Erythroblast (primary cell): ENCODE results near the gene MAGI1.

ENCODE experiments used
- DNase-seq, 2 experiments: peaks; one replicate each; lab custom pipeline; 2025; lab: John Stamatoyannopoulos, UW
- GATA1 ChIP-seq: IDR thresholded peaks from 2 replicates; pipeline ENCODE4 v1.6.1; 2011; ENCODE audit warnings: low read depth, mild to moderate bottlenecking, control low read depth, low read length, moderate library complexity
- POLR2A ChIP-seq: IDR thresholded peaks from 2 replicates; pipeline ENCODE4 v1.6.1; 2011; ENCODE audit warnings: mild to moderate bottlenecking, low read length

The MAGI1 gene

DNA sequence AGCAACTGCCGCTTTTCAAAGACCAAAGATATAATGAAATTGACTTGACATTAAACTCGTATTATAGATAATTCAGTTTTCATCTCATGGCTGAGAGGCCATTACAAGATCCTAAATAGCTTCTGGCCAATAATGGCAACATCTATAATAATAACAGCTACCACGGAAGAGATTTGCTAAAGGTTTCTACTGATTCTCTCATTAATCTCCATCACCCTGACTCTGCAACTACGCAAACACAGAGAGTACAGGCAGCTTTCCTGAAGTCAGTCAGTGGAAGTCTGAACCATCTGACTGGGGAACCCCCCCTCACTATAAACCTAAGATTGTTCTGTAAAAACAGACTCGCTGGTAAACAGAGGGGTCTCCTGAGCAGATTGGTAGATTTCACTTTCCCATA is 257.1 kb downstream of the MAGI1 start:
- no peak for DNase-seq
- no peak for TF ChIP-seq GATA1
- TF ChIP-seq POLR2A: no peak

- TF ChIP-seq GATA1 (no peak), POLR2A (no peak)
- DNase-seq: no peak
Measured at GRCh38 chr3:65779390-65779789, 259.3 kb downstream of the MAGI1 start.

DNA sequence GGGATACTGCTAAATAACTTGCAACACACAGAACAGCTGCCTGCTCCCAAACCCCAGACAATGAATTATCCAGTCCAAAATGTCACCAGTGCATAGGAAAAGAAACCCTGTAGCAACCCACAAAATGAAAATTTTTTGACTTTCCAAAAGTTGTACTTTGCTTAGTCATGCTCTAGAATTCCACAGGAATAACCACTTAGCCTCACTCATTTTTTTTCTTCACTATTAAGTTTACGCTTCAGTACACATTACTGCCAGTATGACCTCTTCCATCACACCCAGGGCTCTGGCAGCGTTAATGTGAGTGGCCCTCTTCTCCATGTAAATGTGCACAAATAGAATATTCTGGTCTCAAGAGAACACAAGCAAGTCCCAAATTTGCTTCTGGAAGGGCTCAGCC is 259.8 kb downstream of the MAGI1 start:
- no peak for TF ChIP-seq GATA1
- TF ChIP-seq POLR2A: no peak
- DNase-seq: no peak

- DNase-seq: no peak
Measured at GRCh38 chr3:65777050-65777449, 261.7 kb downstream of the MAGI1 start.

GRCh38 chr3:65776494-65776893 is 262.2 kb downstream of the MAGI1 start:
- no peak for DNase-seq
- TF ChIP-seq GATA1 (no peak), POLR2A (no peak)

More at GRCh38 chr3:65777050-65777449, 261.7 kb downstream of the MAGI1 start:
- TF ChIP-seq GATA1: no peak
- TF ChIP-seq POLR2A: no peak

DNA sequence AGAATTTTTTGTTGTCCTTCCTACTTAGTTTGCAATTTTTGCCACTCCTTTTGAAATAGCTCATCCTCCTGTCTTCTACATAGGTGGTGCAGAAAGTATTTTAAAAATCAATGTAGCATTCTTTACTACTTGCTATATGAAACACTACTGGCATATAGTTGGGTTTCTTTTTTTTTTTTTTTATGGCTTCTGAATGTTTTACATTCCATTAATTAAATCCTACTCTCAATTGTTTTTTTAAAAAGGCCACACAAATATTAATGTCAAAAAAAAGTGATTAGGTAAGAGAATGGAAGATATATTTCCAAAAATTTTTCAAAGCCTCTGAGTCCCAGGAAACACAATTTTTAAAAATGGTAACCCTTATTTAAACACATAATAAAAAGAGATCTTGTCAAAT is 262.6 kb downstream of the MAGI1 start:
- TF ChIP-seq GATA1 (no peak), POLR2A (no peak)
- no peak for DNase-seq

DNA sequence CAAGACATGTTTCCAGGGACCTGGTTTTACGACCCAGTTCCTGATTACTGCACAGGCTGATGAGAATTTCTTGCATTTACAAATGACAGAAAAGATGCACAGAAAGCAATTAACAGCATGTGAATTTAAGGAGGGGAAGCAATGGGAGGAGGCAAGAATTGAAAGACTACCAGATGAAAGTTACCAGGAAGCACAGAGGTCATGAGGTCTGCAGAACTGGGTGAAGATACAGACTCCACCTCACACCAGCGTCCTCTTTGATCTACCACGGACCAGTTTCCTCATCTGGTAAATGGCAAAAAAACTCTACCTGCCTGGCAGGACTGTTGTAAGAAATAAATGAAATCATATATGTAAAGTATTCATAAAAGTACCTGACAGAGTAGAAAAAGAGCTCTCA is 266.0 kb downstream of the MAGI1 start:
- TF ChIP-seq GATA1 (no peak), POLR2A (no peak)
- no peak for DNase-seq

GRCh38 chr3:65767551-65767950 is 271.2 kb downstream of the MAGI1 start:
- DNase-seq: no peak
- TF ChIP-seq POLR2A (no peak), GATA1 (no peak)

GRCh38 chr3:65762235-65762580 is 276.5 kb downstream of the MAGI1 start:
- TF ChIP-seq GATA1: no peak
- no peak for TF ChIP-seq POLR2A
- no peak for DNase-seq

- no peak for TF ChIP-seq POLR2A
- no peak for TF ChIP-seq GATA1
- no peak for DNase-seq
Measured at GRCh38 chr3:65761446-65762234, 277.1 kb downstream of the MAGI1 start.

DNA sequence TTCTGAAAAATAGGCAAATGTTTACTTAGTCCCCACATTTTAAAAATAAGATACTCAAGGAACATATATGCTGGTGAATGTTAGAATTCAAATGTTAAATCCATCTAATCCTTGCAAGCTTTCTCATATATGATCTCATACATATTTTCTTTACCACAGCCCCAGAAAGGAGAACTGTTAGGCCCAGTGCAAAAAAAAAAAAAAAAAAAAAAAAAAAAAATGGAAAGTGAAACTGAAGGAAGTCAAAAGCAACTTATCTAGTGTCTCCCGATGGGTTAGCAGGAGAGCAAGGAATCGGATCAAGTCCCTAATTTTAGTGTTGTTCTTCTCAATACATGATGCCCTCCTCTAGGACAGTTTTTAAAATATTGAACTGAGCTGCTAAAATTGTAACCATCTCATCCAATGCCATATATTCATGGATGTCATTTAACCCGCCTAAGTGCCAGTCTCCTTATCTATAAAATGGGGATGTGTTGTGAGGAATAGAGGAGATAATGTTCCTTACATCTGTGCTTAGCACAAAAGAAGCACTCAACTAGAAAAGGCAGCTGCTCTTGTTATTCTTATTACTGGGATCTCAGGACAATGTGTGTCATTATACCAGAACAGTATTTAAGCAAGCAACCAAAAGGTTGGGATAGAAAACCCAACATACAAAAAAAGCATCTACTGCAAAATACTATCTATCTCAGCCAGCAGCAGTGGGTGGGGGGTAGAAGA is 279.7 kb downstream of the MAGI1 start:
- TF ChIP-seq POLR2A (no peak), GATA1 (no peak)
- no peak for DNase-seq

DNA sequence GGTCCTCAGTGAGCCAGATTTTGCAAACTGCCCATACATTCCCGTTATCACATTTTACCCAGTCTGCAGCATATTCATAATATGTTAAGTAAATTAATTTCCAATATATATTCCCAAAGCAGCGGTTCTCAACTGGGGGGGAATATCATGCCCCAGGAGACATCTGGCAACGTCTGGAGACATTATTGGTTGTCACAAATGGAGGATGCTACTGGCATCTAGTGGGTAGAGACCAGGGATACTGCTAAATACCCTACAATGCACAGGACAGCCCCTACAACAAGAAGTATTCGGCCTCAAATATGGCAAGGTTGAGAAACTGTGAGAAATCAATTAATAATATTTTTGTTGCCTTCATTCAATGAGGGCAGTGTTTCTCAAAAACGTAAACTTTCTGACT is 280.3 kb downstream of the MAGI1 start:
- DNase-seq: no peak
- TF ChIP-seq GATA1 (no peak), POLR2A (no peak)

- DNase-seq: no peak
- TF ChIP-seq POLR2A: no peak
- no peak for TF ChIP-seq GATA1
Measured at GRCh38 chr3:65752636-65753035, 286.1 kb downstream of the MAGI1 start.

GRCh38 chr3:65751123-65751700 is 287.5 kb downstream of the MAGI1 start:
- peak; percentile 9 to 32 for DNase-seq
- TF ChIP-seq GATA1 (no peak), POLR2A (no peak)
